Ectodermal cell (in vitro differentiated cells): ENCODE data around the gene DCTN2.
"Not testable (repeated sequence)": the region's sequence is repeated elsewhere in the genome, so short reads cannot be mapped to it uniquely, and the experiment has no call there.

Experiments
- H3K27ac ChIP-seq: 2 replicates; pipeline ENCODE4 v1.7.0; 2013; ENCODE audit warnings: mild to moderate bottlenecking, low read depth, low read length; ENCODE audit not compliant: insufficient read depth, poor library complexity, severe bottlenecking
- H3K27me3 ChIP-seq: 2 replicates; pipeline ENCODE4 v1.7.0; 2013; ENCODE audit warnings: mild to moderate bottlenecking, low read length; ENCODE audit not compliant: insufficient read depth, control insufficient read depth, poor library complexity, severe bottlenecking
- H3K36me3 ChIP-seq: one replicate; pipeline ENCODE4 v1.7.0; 2013; ENCODE audit warnings: low read length; ENCODE audit not compliant: control insufficient read depth, insufficient read depth
- H3K4me1 ChIP-seq: one replicate; pipeline ENCODE4 v1.7.0; 2013; ENCODE audit warnings: low read length; ENCODE audit not compliant: control insufficient read depth, insufficient read depth
- H3K4me3 ChIP-seq: 2 replicates; pipeline ENCODE4 v1.7.0; 2013; ENCODE audit warnings: low read depth, low read length, control low read depth; ENCODE audit not compliant: insufficient read depth
- H3K9me3 ChIP-seq: 2 replicates; pipeline ENCODE4 v1.7.0; 2013; ENCODE audit warnings: mild to moderate bottlenecking, low read length, moderate library complexity; ENCODE audit not compliant: control insufficient read depth
- WGBS, 2 experiments: methylation state at CpG; one replicate each; pipeline ENCODE4 v1.1.7; 2013; ENCODE audit warnings: missing lambda C conversion rate in 2 of 2; 5-methylcytosine and 5-hydroxymethylcytosine counted together

DCTN2 gene

GRCh38 chr12:57522011-57522886 lies 24.7 kb downstream of the DCTN2 start, which contains the start of gene MBD6:
TSS of gene MBD6 (plus strand) at chr12:57522824. CDS start at chr12:57524304, 1,480 bp downstream.
- H3K27ac ChIP-seq = peak within 1 kb of the TSS; percentile 94
- H3K27me3 ChIP-seq = no peaks in the 10 kb centered on the region
- H3K9me3 ChIP-seq = no peaks in the 10 kb centered on the region
- H3K4me1 ChIP-seq = peaks cover 42% of the 10 kb centered on the region
- peaks cover 4% of the 10 kb centered on the region for H3K36me3 ChIP-seq
- peak within 1 kb of the TSS; percentile 71 for H3K4me3 ChIP-seq
- 0 to 1% methylated on average over 57 of the region's 57 CpGs for WGBS, 2 experiments

- H3K27me3 ChIP-seq = no peaks in the 10 kb centered on the region
- WGBS, 2 experiments = 29 to 31% methylated on average over 17 of the region's 17 CpGs
- H3K9me3 ChIP-seq = no peaks in the 10 kb centered on the region
- H3K36me3 ChIP-seq = peaks cover 4% of the 10 kb centered on the region
- H3K4me3 ChIP-seq = no peak overlapping the region
- peak overlapping the region; percentile 94 for H3K27ac ChIP-seq
- peaks cover 42% of the 10 kb centered on the region for H3K4me1 ChIP-seq
Measured at GRCh38 chr12:57521525-57522010, 25.4 kb downstream of the DCTN2 start.

GRCh38 chr12:57520053-57520818 lies 26.8 kb downstream of the DCTN2 start, which contains the start of gene DDIT3:
TSS of gene DDIT3 (minus strand) at chr12:57520514. CDS start at chr12:57517406, 3,108 bp downstream.
- H3K36me3 ChIP-seq = peaks cover 13% of the 10 kb centered on the region
- WGBS, 2 experiments = 0 to 1% methylated on average over 46 to 52 of the region's 52 CpGs
- no peaks in the 10 kb centered on the region for H3K27me3 ChIP-seq
- H3K27ac ChIP-seq = peak within 1 kb of the TSS; percentile 94
- no peaks in the 10 kb centered on the region for H3K9me3 ChIP-seq
- H3K4me3 ChIP-seq = peak within 1 kb of the TSS; percentile 69
- peaks cover 29% of the 10 kb centered on the region for H3K4me1 ChIP-seq

DNA sequence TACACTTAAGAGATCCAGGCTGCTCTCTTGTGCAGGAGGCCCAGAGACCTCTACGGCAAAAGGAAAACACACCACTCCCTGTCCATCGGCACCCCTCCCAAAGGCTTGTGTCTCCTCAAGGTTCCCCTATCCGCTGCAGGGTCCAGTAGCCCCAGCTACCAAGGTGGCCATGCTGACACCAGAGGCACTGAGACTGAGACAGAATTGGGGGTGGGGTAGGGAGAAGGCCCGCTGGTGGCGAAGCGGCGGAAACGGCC lies 27.3 kb downstream of the DCTN2 start:
- H3K36me3 ChIP-seq = peaks cover 18% of the 10 kb centered on the region

DNA sequence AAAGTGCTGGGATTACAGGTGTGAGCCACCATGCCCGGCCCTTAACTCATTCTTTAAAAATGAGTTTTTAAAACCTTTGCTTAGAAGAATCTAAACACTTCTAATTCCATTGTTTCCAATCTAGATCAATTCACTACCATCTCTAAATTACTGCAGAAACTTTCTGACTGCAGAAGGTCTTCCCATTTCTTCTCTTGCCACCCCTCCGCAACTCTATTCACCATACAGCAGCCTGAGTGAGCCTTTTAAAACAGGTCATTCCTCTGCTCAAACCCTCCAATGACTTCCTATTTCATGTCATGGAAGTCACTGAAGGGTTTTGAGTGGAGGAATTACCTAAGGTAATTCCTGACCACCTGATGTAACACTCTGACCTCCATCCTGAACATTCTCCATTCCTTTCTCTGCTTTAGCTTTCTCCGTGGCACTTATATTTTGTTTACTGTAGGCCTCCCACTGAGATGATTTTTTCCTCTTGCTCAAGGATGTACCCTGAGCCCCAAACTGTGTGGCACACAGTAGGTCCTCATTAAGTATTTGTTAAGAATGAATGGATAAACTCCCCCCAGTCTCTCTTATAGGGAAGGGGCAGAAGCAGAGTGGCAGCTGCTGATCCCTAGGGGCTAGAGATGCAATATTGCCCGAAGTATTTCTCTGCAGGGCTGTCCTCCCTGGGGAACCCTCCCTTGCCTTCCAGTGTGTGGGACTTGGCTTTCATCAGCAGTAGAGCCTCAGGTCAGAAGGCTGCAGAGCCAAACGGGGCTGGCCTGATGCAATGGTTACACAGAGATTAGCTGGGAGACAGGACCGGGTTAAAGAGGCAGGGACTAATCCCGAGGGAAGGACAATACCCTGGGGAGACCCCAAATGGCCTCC lies 27.8 kb downstream of the DCTN2 start:
- Histone ChIP-seq H3K36me3 (peaks cover 24% of the 10 kb centered on the region), H3K9me3 (no peaks in the 10 kb centered on the region), H3K4me1 (peaks cover 19% of the 10 kb centered on the region), H3K27me3 (no peaks in the 10 kb centered on the region), H3K4me3 (peak overlapping the region; percentile 69), H3K27ac (peak overlapping the region; percentile 60)
- 35% methylated on average over 7 of the region's 7 CpGs for WGBS, 2 experiments

More for the DNA sequence above, 27.3 kb downstream of the DCTN2 start:
- Histone ChIP-seq H3K4me1 (peaks cover 24% of the 10 kb centered on the region), H3K27me3 (no peaks in the 10 kb centered on the region), H3K9me3 (no peaks in the 10 kb centered on the region), H3K4me3 (peak overlapping the region; percentile 69), H3K27ac (peak overlapping the region; percentile 87)
- WGBS, 2 experiments = 3 to 4% methylated on average over 8 of the region's 8 CpGs

GRCh38 chr12:57518176-57518919 lies 28.6 kb downstream of the DCTN2 start:
- H3K27me3 ChIP-seq = no peaks in the 10 kb centered on the region
- no peaks in the 10 kb centered on the region for H3K9me3 ChIP-seq
- H3K4me3 ChIP-seq = no peak overlapping the region
- H3K27ac ChIP-seq = no peak overlapping the region
- H3K36me3 ChIP-seq = peaks cover 25% of the 10 kb centered on the region
- WGBS, 2 experiments = 93 to 96% methylated on average over 8 of the region's 8 CpGs
- H3K4me1 ChIP-seq = peaks cover 12% of the 10 kb centered on the region

DNA sequence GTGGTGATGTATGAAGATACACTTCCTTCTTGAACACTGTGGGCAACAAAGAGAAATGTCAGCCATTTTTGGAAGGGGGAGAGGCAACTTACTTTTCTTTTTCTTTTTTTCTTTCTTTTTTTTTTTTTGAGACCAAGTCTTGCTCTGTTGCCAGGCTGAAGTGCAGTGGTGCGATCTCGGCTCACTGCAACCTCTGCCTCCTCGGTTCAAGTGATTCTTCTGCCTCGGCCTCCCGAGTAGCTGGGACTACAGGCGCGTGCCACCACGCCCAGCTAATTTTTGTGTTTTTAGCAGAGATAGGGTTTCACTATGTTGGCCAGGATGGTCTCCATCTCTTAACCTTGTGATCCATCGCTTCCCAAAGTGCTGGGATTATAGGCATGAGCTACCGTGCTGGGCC lies 29.3 kb downstream of the DCTN2 start:
- H3K9me3 ChIP-seq, H3K27me3 ChIP-seq, H3K27ac ChIP-seq, H3K4me3 ChIP-seq: not testable (repeated sequence)
- H3K4me1 ChIP-seq = peaks cover 12% of the 10 kb centered on the region
- WGBS, 2 experiments = 90 to 96% methylated on average over 10 of the region's 10 CpGs
- H3K36me3 ChIP-seq = peaks cover 25% of the 10 kb centered on the region

DNA sequence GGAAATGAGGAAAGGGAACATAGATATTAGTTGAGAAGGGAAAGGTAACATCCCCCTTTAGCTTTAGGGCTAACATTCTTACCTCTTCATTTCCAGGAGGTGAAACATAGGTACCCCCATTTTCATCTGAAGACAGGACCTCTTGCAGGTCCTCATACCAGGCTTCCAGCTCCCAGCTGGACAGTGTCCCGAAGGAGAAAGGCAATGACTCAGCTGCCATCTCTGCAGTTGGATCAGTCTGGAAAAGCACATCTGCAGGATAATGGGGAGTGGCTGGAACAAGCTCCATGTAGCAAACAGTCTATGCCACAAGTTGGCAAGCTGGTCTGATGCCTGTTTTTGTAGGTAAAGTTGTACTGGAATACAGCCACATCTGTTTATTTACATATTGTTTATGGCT lies 29.8 kb downstream of the DCTN2 start:
- no peak overlapping the region for H3K27ac ChIP-seq
- H3K36me3 ChIP-seq = peaks cover 31% of the 10 kb centered on the region

DNA sequence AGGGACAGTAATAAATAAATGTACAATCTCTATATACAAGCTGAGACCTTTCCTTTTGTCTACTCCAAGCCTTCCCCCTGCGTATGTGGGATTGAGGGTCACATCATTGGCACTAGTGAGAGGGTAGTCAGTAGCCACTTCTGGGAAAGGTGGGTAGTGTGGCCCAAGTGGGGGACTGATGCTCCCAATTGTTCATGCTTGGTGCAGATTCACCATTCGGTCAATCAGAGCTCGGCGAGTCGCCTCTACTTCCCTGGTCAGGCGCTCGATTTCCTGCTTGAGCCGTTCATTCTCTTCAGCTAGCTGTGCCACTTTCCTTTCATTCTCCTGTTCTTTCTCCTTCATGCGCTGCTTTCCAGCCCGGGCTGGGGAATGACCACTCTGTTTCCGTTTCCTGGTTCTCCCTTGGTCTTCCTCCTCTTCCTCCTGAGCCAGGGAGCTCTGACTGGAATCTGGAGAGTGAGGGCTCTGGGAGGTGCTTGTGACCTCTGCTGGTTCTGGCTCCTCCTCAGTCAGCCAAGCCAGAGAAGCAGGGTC lies 30.3 kb downstream of the DCTN2 start:
- 93 to 95% methylated on average over 11 of the region's 11 CpGs for WGBS, 2 experiments
- Histone ChIP-seq H3K27me3 (no peaks in the 10 kb centered on the region), H3K27ac (no peak overlapping the region), H3K9me3 (no peaks in the 10 kb centered on the region), H3K4me1 (peaks cover 6% of the 10 kb centered on the region), H3K4me3 (no peak overlapping the region), H3K36me3 (peaks cover 36% of the 10 kb centered on the region)

More for the DNA sequence above, 29.8 kb downstream of the DCTN2 start:
- WGBS, 2 experiments = 94 to 100% methylated on average over 1 of the region's 1 CpG
- H3K4me3 ChIP-seq = no peak overlapping the region
- peaks cover 11% of the 10 kb centered on the region for H3K4me1 ChIP-seq
- H3K27me3 ChIP-seq = no peaks in the 10 kb centered on the region
- no peaks in the 10 kb centered on the region for H3K9me3 ChIP-seq
